Osteoblast (primary cell): ENCODE results near the gene CCR5. TPM values are rescaled to one million over a fixed set of nuclear protein-coding genes. Genes with fewer than 3 reads are reported as not detected.

Source experiments
- DNase-seq: peaks from one replicate; pipeline ENCODE4 v3.0.0; 2011; ENCODE audit warnings: low spot score, mixed read lengths; ENCODE audit not compliant: insufficient read length; ENCODE audit errors: missing footprints
- H2AFZ ChIP-seq: 2 replicates; pipeline ENCODE4 v1.6.0; 2011; ENCODE audit warnings: mild to moderate bottlenecking, low read length
- H3K27ac ChIP-seq: 2 replicates; pipeline ENCODE4 v1.5.1; 2011; ENCODE audit warnings: mild to moderate bottlenecking, low read depth, low read length, moderate library complexity
- H3K27me3 ChIP-seq: 2 replicates; pipeline ENCODE4 v1.6.0; 2012; ENCODE audit warnings: mild to moderate bottlenecking, control low read depth, inconsistent platforms, low read length, moderate library complexity; ENCODE audit not compliant: insufficient read depth
- H3K36me3 ChIP-seq: 2 replicates; pipeline ENCODE4 v1.5.1; 2011; ENCODE audit warnings: mild to moderate bottlenecking, low read length, control low read depth, moderate library complexity; ENCODE audit not compliant: insufficient read depth
- H3K4me1 ChIP-seq: 2 replicates; pipeline ENCODE4 v1.5.1; 2011; ENCODE audit warnings: mild to moderate bottlenecking, low read length, control low read depth, moderate library complexity; ENCODE audit not compliant: insufficient read depth
- H3K4me2 ChIP-seq: 2 replicates; pipeline ENCODE4 v1.6.0; 2011; ENCODE audit warnings: mild to moderate bottlenecking, low read length; ENCODE audit not compliant: insufficient read depth
- H3K4me3 ChIP-seq: fragments of 200-600 bp; sonication (generic); 3 replicates; pipeline ENCODE4 v1.5.1; 2012; ENCODE audit warnings: mild to moderate bottlenecking, low read length, inconsistent platforms; ENCODE audit not compliant: insufficient read depth
- H3K79me2 ChIP-seq: 2 replicates; pipeline ENCODE4 v1.6.0; 2012; ENCODE audit warnings: mild to moderate bottlenecking, low read length, control low read depth, inconsistent platforms; ENCODE audit not compliant: insufficient read depth
- H3K9me3 ChIP-seq: 2 replicates; pipeline ENCODE4 v1.5.1; 2011; ENCODE audit warnings: low read depth, low read length, control low read depth
- H4K20me1 ChIP-seq: 2 replicates; pipeline ENCODE4 v1.6.0; 2012; ENCODE audit warnings: mild to moderate bottlenecking, low read length, control low read depth; ENCODE audit not compliant: insufficient read depth
- CTCF ChIP-seq: IDR thresholded peaks from 2 replicates; pipeline ENCODE4 v1.5.1; 2011; ENCODE audit warnings: mild to moderate bottlenecking, low read depth, low read length, moderate library complexity; ENCODE audit errors: extremely low read depth
- total RNA-seq: library from RNA; depleted of rRNA; stranded (reverse); fragments of >200 nt; gene quantifications from 2 replicates; pipeline ENCODE4 v1.2.3, GENCODE V29; 2012

Gene CCR5
- total RNA-seq, 1 donor, result not detected

DNA sequence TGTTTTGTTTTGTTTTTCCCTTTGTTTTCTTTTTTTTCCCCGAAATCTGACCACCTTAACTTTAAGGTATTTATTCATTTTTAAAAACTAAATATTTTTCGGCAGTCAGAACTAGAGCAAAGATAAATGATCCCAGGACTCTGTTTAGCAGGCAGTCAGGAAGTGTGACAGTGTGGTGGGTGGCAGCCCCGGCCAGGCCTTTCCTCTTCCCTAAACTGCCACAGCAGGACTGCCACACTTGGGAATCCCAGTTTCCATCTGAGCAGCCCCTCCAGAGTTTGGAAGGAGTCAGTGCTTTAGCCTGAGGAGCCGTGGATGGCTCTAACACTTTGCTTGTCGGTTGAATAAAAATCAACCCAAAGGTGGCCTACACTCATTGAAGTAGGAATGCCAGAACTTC, 43.2 kb downstream of the CCR5 start:
- Histone ChIP-seq H3K79me2 (no peaks in the 10 kb centered on the region), H4K20me1 (no peaks in the 10 kb centered on the region), H3K4me3 (no peak overlapping the region), H2AFZ (no peak overlapping the region), H3K36me3 (no peaks in the 10 kb centered on the region), H3K27ac (no peak overlapping the region), H3K27me3 (peaks cover 7% of the 10 kb centered on the region), H3K9me3 (no peaks in the 10 kb centered on the region), H3K4me1 (peaks cover 10% of the 10 kb centered on the region), H3K4me2 (no peak overlapping the region)
- TF ChIP-seq CTCF, result no peak
- DNase-seq, result no peak

DNA sequence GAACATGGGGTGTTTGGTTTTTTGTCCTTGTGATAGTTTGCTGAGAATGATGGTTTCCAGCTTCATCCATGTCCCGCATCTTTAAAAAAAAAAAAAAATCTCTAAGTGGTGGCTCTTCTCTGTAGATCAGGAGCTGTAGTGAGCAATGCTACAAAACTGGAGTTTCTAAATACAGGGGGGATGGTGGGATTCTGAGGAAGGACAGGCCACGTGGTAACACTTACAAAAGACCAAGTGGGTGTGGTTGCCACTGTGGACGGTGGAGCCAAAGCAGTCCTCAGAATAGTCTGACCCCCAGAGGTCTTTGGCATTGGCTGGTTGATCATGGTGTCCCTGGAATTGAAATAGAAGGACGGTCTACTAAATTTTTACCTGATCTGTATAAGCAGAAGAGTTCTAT, 44.0 kb downstream of the CCR5 start:
- Histone ChIP-seq H3K4me1 (peaks cover 10% of the 10 kb centered on the region), H4K20me1 (no peaks in the 10 kb centered on the region), H3K27me3 (peaks cover 7% of the 10 kb centered on the region), H3K9me3 (no peaks in the 10 kb centered on the region), H3K4me2 (no peak overlapping the region), H3K27ac (no peak overlapping the region), H3K79me2 (no peaks in the 10 kb centered on the region), H3K4me3 (no peak overlapping the region), H2AFZ (no peak overlapping the region), H3K36me3 (no peaks in the 10 kb centered on the region)
- TF ChIP-seq CTCF, result no peak
- no peak for DNase-seq

- Histone ChIP-seq H3K4me1 (no peaks in the 10 kb centered on the region), H3K27ac (no peak overlapping the region), H2AFZ (no peak overlapping the region), H4K20me1 (no peaks in the 10 kb centered on the region), H3K4me2 (no peak overlapping the region), H3K36me3 (no peaks in the 10 kb centered on the region), H3K4me3 (no peak overlapping the region), H3K27me3 (peaks cover 7% of the 10 kb centered on the region), H3K9me3 (no peaks in the 10 kb centered on the region), H3K79me2 (no peaks in the 10 kb centered on the region)
- TF ChIP-seq CTCF, result no peak
- DNase-seq, result no peak
Measured at GRCh38 chr3:46416125-46416810, 45.5 kb downstream of the CCR5 start.

- Histone ChIP-seq H3K36me3 (no peaks in the 10 kb centered on the region), H3K79me2 (no peaks in the 10 kb centered on the region), H3K27ac (no peak overlapping the region), H3K4me1 (no peaks in the 10 kb centered on the region), H3K27me3 (peaks cover 7% of the 10 kb centered on the region), H2AFZ (no peak overlapping the region), H4K20me1 (no peaks in the 10 kb centered on the region), H3K4me3 (no peak overlapping the region), H3K4me2 (no peak overlapping the region), H3K9me3 (no peaks in the 10 kb centered on the region)
- TF ChIP-seq CTCF, result no peak
- DNase-seq, result no peak
Measured at GRCh38 chr3:46416811-46417510, 46.2 kb downstream of the CCR5 start.
